GM23248 (cell line): ENCODE data around the gene MTA3.

ENCODE experiments used
- EZH2 ChIP-seq: fragments of 200-600 bp; sonication (generic); IDR thresholded peaks from 2 replicates; pipeline ENCODE4 v1.6.1; 2018; ENCODE audit warnings: antibody characterized with exemption, mild to moderate bottlenecking; ENCODE audit not compliant: insufficient read depth, poor library complexity, severe bottlenecking
- EZH2phosphoT487 ChIP-seq: fragments of 200-600 bp; sonication (generic); IDR thresholded peaks from 2 replicates; pipeline ENCODE4 v1.6.1; 2018; ENCODE audit warnings: antibody characterized with exemption, moderate library complexity, mild to moderate bottlenecking, low read depth; ENCODE audit not compliant: insufficient read depth

GRCh38 chr2:42556315-42556890, 12.0 kb upstream of the MTA3 start:
- TF ChIP-seq EZH2 (no peak), EZH2phosphoT487 (no peak)
